ENCODE data around the gene SLC9A5. TPM values are rescaled to one million over a fixed set of nuclear protein-coding genes. Genes with fewer than 3 reads are reported as not detected.

The SLC9A5 gene
- polyA plus RNA-seq, 1 donor (not counting 4 experiments of a cell fraction or from before 2014, with no cell fraction given): 0.51 TPM

DNA sequence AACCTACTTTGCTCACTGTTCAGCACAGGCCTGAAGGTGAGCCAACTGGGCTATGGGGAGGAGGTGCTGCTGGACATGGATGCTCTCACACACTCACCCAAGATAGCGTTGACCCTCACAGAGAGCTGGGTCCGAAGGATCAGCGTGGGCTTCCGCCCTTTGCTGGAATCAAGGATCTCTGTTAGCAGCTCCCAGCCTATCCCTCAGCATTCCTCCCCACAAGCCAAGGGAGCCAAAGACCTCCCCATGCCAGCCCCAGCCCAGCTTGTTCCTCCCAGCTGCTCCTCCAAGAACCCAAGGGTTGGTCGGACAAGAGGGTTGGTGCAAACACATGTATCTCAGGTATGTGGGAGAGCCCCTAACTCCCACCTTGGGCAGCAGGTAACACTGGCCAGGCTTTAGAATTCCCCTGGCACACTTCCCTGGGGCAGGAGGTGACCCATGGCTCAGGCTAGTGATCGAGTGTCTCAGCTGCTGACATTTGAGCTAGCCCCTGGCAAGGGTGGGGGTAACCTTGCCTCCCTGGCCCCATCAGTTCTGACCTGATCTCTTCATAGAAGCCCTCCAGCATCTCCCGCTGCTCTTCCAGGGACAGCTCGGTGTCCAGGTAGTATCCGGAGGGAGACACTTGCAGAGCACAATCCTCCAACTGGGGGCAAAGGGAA is 9.8 kb upstream of the SLC9A5 start:
- DNase-seq (ENCODE audit: low read depth, low spot score) (no peak), FAIRE-seq (no peak)
- Histone ChIP-seq H3K9ac (ENCODE audit: control insufficient read depth, extremely low read depth, insufficient read depth, low read length) (no peak overlapping the region), H3K4me3 (ENCODE audit: control insufficient read depth in 2 of 3, extremely low read depth in 1 of 3, insufficient read depth in 2 of 3, low read depth in 1 of 3, low read length in 3 of 3) (no peak overlapping the region), H3K4me1 (ENCODE audit: control insufficient read depth, extremely low read depth, insufficient read depth, low read length) (peaks cover 48% of the 10 kb centered on the region), H4K20me1 (ENCODE audit: control insufficient read depth, extremely low read depth, insufficient read depth, low read length) (no peaks in the 10 kb centered on the region), H3K79me2 (ENCODE audit: control insufficient read depth, insufficient read depth, low read length) (peaks cover 23% of the 10 kb centered on the region), H3K27me3 (ENCODE audit: control insufficient read depth, extremely low read depth, insufficient read depth, low read length) (no peaks in the 10 kb centered on the region), H3K9me1 (ENCODE audit: control insufficient read depth, extremely low read depth, insufficient read depth, low read length) (peaks cover 2% of the 10 kb centered on the region), H2AFZ (ENCODE audit: control insufficient read depth, low read length) (no peak overlapping the region), H3K36me3 (ENCODE audit: control insufficient read depth in 2 of 2, extremely low read depth in 1 of 2, insufficient read depth in 2 of 2, low read length in 2 of 2) (peaks cover 25 to 26% of the 10 kb centered on the region in 2 experiments), H3K27ac (ENCODE audit: control insufficient read depth, insufficient read depth, low read length) (no peak overlapping the region), H3K4me2 (ENCODE audit: control insufficient read depth, extremely low read depth, insufficient read depth, low read depth, low read length) (no peak overlapping the region), H3K9me3 (ENCODE audit: control insufficient read depth, low read depth, low read length) (no peaks in the 10 kb centered on the region)
- TF ChIP-seq, protein P1, sequence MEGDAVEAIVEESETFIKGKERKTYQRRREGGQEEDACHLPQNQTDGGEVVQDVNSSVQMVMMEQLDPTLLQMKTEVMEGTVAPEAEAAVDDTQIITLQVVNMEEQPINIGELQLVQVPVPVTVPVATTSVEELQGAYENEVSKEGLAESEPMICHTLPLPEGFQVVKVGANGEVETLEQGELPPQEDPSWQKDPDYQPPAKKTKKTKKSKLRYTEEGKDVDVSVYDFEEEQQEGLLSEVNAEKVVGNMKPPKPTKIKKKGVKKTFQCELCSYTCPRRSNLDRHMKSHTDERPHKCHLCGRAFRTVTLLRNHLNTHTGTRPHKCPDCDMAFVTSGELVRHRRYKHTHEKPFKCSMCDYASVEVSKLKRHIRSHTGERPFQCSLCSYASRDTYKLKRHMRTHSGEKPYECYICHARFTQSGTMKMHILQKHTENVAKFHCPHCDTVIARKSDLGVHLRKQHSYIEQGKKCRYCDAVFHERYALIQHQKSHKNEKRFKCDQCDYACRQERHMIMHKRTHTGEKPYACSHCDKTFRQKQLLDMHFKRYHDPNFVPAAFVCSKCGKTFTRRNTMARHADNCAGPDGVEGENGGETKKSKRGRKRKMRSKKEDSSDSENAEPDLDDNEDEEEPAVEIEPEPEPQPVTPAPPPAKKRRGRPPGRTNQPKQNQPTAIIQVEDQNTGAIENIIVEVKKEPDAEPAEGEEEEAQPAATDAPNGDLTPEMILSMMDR (optimal IDR thresholded peaks at IDR 0.05 in 1 of 3, IDR thresholded peaks at IDR 0.05 in 1 of 3, conservative IDR thresholded peaks at IDR 0.05 in 1 of 3; ENCODE audit: extremely low read depth in 1 of 3, insufficient read depth in 2 of 3, low read length in 3 of 3): no peak
- dilution Hi-C loops (cut with MboI; ENCODE audit: extremely low pct_ligation_motif_present, low sequenced_read_pairs): no loop called here

DNA sequence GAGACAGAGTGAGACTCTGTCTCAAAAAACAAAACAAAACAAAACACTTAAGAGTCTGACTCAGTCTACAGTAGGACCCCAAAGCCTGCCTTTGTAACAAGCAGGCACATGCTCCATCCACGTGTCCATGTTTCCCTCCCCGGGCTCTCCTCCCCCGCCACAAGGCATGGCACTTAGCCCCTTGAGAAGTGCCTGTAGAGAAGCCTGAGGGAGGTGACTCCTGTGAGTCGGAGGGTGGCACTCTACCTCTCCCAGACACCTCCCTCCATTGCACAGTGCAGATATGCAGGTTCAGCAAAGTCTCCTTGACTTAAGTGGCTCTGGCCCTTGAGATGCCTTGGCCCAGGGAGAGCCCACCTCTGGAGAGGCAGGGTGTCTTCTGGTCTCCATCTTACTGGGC is 8.3 kb upstream of the SLC9A5 start:
- Histone ChIP-seq H4K20me1 (ENCODE audit: control insufficient read depth, extremely low read depth, insufficient read depth, low read length) (no peaks in the 10 kb centered on the region), H3K9me3 (ENCODE audit: control insufficient read depth, low read depth, low read length) (no peaks in the 10 kb centered on the region), H3K9ac (ENCODE audit: control insufficient read depth, extremely low read depth, insufficient read depth, low read length) (peak overlapping the region; percentile 68), H2AFZ (ENCODE audit: control insufficient read depth, low read length) (no peak overlapping the region), H3K79me2 (ENCODE audit: control insufficient read depth, insufficient read depth, low read length) (peaks cover 24% of the 10 kb centered on the region), H3K27me3 (ENCODE audit: control insufficient read depth, extremely low read depth, insufficient read depth, low read length) (no peaks in the 10 kb centered on the region), H3K36me3 (ENCODE audit: control insufficient read depth in 2 of 2, extremely low read depth in 1 of 2, insufficient read depth in 2 of 2, low read length in 2 of 2) (peaks cover 18 to 25% of the 10 kb centered on the region in 2 experiments), H3K9me1 (ENCODE audit: control insufficient read depth, extremely low read depth, insufficient read depth, low read length) (peaks cover 2% of the 10 kb centered on the region), H3K4me1 (ENCODE audit: control insufficient read depth, extremely low read depth, insufficient read depth, low read length) (peaks cover 62% of the 10 kb centered on the region), H3K27ac (ENCODE audit: control insufficient read depth, insufficient read depth, low read length) (peak overlapping the region; percentile 91), H3K4me2 (ENCODE audit: control insufficient read depth, extremely low read depth, insufficient read depth, low read depth, low read length) (peak overlapping the region; percentile 70), H3K4me3 (ENCODE audit: control insufficient read depth in 2 of 3, extremely low read depth in 1 of 3, insufficient read depth in 2 of 3, low read depth in 1 of 3, low read length in 3 of 3) (no peak overlapping the region)
- dilution Hi-C loops (cut with MboI; ENCODE audit: extremely low pct_ligation_motif_present, low sequenced_read_pairs): no loop called here
- DNase-seq (ENCODE audit: low read depth, low spot score) (no peak), FAIRE-seq (peak; percentile 23)
- TF ChIP-seq, protein P1 (optimal IDR thresholded peaks at IDR 0.05 in 1 of 3, IDR thresholded peaks at IDR 0.05 in 1 of 3, conservative IDR thresholded peaks at IDR 0.05 in 1 of 3; ENCODE audit: extremely low read depth in 1 of 3, insufficient read depth in 2 of 3, low read length in 3 of 3): peak in 1 of 3 experiments; percentile 48
- TF ChIP-seq EZH2 (IDR thresholded peaks at IDR 0.05; ENCODE audit: low read length): no peak
